Activated CD4-positive, alpha-beta T cell treated with anti-CD3 and anti-CD28 coated beads for 24 hours (primary cell): ENCODE results near the gene NMB.
"Not testable (repeated sequence)": the region's sequence is repeated elsewhere in the genome, so short reads cannot be mapped to it uniquely, and the experiment has no call there.

ENCODE experiments used
- DNase-seq, 2 donors: peaks; one replicate each; pipeline ENCODE4 v3.0.0-alpha.2; 2020; ENCODE audit warnings: low read depth in 2 of 2

NMB gene

DNA sequence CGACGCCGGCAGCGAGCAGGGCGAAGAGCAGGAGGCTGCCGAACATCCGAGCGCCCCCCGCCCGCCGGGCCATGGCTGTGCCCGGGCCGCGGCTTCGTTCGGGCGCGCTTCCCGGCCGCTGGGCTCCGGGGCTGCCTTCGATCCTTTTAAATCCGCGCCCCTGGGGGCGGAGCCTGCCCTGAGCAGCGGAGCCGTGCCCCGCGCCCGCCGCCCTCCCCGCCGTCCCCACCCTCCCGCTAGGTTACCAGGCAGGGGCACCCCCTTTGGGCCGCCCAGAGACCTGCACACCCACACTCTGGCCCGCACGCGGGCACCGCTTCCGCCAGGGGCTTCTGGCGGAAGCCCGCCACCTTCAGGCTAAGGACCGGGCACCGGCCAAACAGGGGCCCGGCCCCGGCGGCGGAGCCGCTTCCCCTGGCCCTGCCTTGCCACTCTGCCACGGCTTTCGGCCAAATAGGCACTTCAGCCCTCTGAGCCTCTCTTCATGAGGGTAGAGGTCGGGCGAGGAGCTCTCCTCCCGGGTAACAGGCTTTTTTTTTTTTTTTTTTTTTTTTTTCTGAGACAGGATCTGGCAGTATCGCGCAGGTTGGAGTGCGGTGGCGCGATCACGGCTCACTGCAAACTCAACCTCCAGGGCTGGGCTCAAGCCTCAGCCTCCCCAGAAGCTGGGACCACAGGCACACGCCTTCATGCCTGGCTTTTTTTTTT lies at the start of gene NMB:
Gene NMB, minus strand, starts transcription at position 120 of the 708 bp plus-strand sequence. Its CDS starts 47 bp downstream, at position 73.
- peak; percentile 63 to 72 for DNase-seq

- no peak for DNase-seq
These were observed 45.8 kb upstream of the NMB start for GRCh38 chr15:84703808-84704207.

DNA sequence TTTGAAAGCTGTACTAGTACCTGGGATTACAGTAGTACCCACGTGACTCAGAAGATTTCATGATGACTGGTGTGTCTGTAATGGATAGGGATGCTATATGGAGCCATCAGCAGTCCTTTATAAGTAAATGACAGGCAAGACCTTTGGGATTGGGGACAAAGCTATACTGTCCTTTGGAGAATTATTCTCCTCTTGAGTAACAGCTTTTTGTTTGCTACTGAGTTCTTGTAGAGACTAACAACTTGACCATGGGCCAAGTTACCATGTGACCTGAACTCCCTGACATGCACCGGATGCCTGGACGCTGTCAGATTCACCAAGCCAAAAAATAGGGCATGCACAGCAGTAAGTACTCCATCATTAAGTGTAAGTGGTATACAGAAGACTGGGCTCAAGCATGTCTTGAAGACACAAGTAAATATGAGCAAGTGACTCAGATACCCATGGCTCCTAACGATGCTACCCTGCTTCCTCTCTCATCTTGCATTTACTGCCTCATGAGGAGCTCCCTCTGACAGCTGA lies 45.0 kb upstream of the NMB start:
- DNase-seq: no peak

- DNase-seq: no peak
These were observed 41.7 kb upstream of the NMB start for GRCh38 chr15:84699538-84700191.

- DNase-seq: no peak
These were observed 39.4 kb upstream of the NMB start for GRCh38 chr15:84697236-84697990.

DNA sequence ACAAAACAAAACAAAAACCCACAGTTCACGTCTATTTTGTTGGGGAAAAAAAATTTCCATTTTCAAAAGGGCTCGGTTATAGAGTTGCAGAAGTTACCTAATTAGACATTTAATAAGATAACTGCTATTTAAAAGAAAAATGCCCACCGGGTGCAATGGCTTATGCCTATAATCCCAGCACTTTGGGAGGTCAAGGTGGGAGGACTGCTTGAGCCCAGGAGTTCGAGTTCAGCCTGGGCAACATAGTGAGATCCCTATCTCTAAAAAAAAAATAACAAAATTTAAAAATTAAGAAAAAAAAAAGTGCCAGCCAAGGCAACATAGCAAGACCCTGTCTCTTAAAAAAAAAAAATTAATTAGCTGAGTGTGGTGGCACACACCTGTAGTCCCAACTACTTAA lies 38.8 kb upstream of the NMB start:
- DNase-seq: no peak

- DNase-seq: no peak
These were observed 32.3 kb upstream of the NMB start for GRCh38 chr15:84690342-84690741.

GRCh38 chr15:84689858-84690257 lies 31.9 kb upstream of the NMB start:
- no peak for DNase-seq

DNA sequence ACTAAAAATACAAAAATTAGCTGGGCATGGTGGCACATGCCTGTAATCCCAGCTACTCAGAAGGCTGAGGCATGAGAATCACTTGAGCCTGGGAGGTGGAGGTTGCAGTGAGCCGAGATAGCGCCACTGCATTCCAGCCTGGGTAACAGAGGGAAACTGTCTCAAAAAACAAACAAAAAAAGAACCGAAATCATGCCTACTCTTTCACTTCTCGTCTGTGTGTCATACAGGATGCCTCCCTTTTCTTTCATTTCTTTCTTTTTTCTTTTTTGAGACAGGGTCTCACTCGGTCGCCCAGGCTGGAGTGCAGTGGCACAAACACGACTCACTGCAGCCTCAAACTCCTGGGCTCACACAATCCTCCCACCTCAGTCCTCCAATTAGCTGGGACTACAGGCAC lies 28.4 kb upstream of the NMB start:
- DNase-seq: not testable (repeated sequence)

DNA sequence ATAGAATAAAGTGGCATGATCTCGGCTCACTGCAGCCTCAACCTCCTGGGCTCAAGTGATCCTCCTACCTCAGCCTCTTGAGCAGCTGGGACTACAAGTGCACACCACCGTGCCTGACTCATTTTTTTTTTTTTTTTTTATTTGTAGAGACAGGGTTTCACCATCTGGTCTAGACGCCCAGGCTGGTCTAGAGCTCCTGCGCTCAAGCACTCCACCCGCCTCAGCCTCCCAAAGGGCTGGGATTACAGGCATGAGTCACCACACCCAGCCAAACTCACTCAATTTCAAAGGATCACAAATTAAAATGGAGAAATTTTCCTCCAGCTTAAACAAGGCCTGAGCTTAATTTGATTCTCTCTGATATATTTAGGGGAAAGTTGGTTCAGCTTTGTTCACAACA lies 27.3 kb upstream of the NMB start:
- no peak for DNase-seq

DNA sequence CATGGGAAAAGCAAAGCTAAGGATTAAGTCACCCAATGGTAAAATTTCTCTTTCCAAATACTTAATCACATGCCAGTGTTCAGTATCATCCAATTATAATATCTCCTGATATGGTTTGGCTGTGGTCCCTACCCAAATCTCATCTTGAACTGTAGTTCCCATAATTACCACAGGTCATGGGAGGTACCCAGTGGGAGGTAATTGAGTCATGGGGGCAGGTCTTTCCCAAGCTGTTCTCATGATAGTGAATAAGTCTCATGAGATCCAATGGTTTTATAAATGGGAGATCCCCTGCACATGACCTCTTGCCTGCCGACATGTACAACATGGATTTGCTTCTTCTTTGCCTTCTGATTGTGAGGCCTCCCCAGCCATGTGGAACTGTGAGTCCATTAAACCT lies 26.1 kb upstream of the NMB start:
- no peak for DNase-seq

GRCh38 chr15:84681831-84682230 lies 23.8 kb upstream of the NMB start:
- no peak for DNase-seq

DNA sequence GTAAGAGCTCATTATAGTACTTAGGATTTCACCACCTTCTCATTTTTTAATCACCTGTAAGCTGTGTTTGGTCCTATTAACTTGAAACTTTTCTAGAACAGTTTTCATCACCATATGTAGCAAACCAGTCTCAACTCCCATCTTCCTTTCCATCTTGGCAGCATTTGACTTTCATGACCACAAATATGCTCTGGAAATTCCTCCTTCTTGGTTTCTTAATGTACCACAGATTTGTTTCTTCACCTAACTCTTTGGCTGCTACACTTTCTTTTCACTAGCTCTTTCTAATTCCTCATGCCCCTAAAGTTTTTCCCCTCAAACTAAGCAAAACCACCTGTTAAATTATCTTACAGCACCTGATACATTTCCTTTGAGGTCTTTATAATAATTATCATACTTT lies 13.2 kb upstream of the NMB start:
- DNase-seq: no peak

DNA sequence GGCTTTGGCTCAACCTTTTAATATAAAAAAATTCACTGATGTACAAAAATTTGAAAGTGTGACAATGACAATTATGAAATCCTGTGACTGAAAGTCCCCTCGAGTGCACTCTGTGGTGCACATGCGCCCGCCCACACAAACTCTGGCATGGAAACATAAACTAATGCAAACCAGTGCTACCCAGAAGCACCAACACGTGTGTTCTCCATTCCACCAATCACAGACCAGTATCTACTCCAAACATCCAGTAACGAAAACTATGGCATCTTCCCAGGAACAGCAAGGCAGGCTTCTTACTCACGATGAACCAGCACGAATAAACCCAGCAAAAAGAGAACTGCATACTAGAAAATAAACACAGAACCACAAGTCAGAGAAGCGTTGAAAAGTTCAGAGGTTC lies 11.7 kb upstream of the NMB start:
- DNase-seq: peak; percentile 30 to 34

- no peak for DNase-seq
These were observed 10.4 kb upstream of the NMB start for GRCh38 chr15:84668221-84668982.

- DNase-seq: no peak
These were observed 8.4 kb upstream of the NMB start for GRCh38 chr15:84666373-84666772.

DNA sequence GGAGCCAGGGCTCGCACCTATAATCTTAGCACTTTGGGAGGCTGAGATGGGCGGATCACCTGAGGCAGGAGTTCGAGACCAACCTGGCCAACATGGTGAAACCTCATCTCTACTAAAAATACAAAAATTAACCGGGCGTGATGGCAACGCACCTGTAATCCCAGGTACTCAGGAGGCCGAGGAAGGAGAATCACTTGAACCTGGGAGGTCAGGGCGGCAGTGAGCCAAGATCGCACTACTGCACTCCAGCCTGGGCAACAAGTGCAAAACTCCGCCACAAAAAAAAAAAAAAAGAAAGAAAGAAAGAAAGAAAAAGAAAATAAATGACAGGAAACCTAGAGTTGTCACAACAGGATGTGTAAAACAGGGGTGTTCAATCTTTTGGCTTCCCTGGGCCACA lies 3.0 kb upstream of the NMB start:
- DNase-seq: no peak

DNA sequence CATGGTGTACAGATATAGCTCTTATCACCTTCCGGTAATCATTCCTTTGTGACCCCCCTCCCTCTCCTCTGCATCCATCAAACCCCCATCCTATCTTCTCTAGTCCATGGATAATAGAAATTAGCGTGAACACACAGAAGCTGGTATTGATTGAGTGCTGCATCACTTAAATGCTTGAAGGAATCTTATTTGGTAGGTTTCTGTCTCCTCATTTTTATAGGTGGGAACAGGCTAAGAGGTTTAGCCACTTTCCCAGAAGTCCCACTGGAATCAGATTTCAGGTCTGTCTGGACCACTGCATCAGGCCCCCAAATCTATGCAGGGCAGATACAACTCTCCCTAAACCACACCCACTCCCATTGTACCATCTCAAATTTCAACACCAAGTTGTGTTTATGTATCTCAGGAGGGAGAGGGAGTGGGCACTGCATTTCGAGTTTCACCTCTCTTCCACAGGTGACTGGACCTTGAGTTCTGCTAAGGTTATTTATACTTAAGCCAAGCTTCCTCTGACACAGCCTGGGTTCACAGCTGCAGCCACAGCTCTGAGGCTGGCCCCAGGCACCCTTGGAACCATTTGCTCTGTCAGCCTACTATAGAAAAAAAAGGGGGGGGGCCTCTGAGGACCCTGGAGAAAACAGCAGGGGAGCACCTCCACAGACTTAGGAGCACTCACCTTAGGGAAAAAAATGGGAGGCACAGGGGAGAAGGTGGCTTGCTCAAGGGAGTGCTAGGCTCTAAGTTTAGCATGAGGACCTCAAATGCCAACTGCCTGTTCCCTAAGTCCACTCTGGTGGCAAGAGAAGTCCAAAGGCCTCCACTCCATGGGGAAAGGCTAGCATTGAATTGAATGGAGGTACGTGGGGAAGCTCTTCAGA lies 2.1 kb upstream of the NMB start:
- DNase-seq: no peak

DNA sequence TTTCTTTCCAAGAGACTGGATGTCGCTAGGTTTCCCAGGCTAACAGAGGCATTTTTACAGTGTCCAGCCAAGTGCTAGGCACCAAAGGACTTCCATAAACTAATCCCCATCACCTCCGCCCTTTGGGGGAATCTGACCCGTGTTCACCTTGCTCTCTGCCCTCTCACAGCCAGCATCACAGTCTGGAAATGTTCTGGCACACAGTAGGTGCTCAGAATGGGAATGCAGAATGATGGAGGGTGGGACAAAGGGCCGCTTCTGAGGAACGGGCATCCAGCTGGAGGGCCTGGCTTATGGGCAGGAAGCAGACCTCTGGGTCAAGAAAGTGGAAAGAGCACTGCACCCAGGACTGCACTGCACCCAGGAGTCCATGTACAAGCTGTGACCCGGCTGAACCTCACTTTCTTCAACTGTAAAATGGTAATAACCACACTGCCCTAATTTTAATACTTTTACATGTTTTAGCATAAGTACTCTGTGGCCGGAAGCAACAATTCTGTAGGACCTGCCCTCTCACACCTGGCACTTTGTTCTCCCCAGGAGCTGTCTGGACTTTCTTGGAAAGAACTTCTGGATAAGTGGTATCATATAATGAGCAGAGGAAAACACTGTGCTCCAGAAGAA lies 901 bp upstream of the NMB start:
- no peak for DNase-seq

GRCh38 chr15:84657748-84658079 lies 285 bp downstream of the NMB start:
- no peak for DNase-seq

DNA sequence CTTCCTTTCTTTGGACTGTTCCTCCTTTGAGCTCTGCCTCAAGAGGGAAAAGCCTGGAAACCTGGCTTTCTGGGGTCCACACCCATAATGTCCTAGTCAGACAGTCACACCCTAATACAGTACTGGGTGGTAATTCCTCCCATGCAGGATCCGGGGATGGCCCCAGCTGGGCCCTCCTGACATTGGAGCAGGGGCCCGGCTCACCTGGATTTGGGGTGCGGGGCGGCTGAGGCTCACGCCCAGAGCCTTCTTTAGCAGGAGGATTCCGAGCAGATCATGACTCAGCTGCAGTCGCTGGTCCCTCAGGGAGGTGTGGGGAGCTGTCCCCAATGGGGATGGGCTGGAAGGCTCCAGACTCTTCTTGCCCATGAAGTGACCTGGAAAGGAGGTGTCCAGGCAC lies 1.0 kb downstream of the NMB start:
- no peak for DNase-seq
